NB4 (cell line): ENCODE data around the gene COBL.

ENCODE experiments used
- DNase-seq: peaks from one replicate; pipeline ENCODE4 v3.0.0; 2010; ENCODE audit warnings: low read depth
- H3K4me3 ChIP-seq: one replicate; pipeline ENCODE4 v1.5.1; 2011; ENCODE audit warnings: mild to moderate bottlenecking, low read depth, low read length, moderate library complexity
- MYC ChIP-seq: IDR thresholded peaks from 2 replicates; pipeline ENCODE4 v1.6.1; 2011; ENCODE audit warnings: low read depth, low read length
- POLR2A ChIP-seq: IDR thresholded peaks from 2 replicates; pipeline ENCODE4 v1.6.1; 2011; ENCODE audit warnings: mild to moderate bottlenecking; ENCODE audit not compliant: insufficient read length; ENCODE audit errors: extremely low read depth
- TF ChIP-seq, protein P1 (sequence below): IDR thresholded peaks from 2 replicates; pipeline ENCODE4 v1.6.1; 2011; ENCODE audit warnings: low read depth, low read length
- TF ChIP-seq, protein P2 (sequence below): IDR thresholded peaks from one replicate; pipeline ENCODE4 v1.5.1; 2012; ENCODE audit warnings: low read depth, low read length

COBL gene

DNA sequence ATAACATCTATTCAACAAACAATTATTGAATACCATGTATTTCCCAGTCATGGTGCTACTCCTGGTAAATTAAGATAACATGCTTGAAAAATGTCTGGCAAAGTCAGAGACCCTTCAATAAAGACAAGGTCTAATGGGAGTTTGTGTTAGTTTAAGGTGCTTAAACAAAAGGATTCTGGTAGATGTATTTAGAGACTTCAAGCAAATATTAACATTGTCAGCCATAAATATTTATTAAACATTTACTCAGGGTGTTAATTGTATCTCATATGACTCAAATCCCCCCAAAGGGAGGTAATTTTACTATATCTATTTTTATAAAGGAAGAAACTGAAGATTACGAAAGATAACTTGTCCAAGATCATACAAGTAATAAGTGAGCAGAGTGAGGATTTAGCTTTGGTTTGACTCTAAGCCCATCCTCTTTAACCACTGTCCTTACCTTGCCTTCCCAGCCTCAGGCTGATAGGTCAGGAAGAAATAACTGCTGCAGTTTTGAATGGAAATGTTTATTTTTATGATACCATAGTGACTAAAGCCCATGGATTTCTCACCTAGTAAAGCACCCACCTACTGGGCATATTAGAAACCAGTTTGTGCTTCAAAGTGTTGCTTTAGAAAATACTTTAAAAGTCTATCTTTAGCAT is 215.4 kb downstream of the COBL start:
- TF ChIP-seq, protein P1, sequence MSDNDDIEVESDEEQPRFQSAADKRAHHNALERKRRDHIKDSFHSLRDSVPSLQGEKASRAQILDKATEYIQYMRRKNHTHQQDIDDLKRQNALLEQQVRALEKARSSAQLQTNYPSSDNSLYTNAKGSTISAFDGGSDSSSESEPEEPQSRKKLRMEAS = no peak
- TF ChIP-seq, protein P2, sequence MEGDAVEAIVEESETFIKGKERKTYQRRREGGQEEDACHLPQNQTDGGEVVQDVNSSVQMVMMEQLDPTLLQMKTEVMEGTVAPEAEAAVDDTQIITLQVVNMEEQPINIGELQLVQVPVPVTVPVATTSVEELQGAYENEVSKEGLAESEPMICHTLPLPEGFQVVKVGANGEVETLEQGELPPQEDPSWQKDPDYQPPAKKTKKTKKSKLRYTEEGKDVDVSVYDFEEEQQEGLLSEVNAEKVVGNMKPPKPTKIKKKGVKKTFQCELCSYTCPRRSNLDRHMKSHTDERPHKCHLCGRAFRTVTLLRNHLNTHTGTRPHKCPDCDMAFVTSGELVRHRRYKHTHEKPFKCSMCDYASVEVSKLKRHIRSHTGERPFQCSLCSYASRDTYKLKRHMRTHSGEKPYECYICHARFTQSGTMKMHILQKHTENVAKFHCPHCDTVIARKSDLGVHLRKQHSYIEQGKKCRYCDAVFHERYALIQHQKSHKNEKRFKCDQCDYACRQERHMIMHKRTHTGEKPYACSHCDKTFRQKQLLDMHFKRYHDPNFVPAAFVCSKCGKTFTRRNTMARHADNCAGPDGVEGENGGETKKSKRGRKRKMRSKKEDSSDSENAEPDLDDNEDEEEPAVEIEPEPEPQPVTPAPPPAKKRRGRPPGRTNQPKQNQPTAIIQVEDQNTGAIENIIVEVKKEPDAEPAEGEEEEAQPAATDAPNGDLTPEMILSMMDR = no peak
- TF ChIP-seq POLR2A = no peak
- no peak for TF ChIP-seq MYC
- H3K4me3 ChIP-seq = no peak overlapping the region
- no peak for DNase-seq

DNA sequence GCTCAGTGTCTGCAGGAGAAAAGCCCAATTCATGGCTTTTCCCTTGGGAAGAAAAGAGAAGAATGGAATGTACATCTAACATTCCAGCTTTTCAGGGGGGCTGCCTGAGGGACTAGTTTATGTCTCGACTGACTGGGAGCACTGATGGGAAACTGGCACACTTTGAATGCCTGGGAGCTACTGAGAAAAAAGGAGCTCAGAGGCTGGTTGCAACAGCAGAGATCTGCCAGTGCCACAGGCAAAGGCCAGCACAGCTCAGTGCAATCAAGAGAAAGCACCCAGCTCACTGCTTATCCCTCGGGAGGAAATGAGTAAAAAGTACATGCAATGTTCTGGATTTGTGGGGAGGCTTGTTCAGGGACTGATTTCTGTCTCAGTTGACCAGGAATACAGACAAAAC is 226.2 kb downstream of the COBL start:
- H3K4me3 ChIP-seq = no peak overlapping the region
- DNase-seq = no peak
- TF ChIP-seq POLR2A (no peak), MYC (no peak)
- TF ChIP-seq, protein P1 = no peak
- TF ChIP-seq, protein P2 = no peak

DNA sequence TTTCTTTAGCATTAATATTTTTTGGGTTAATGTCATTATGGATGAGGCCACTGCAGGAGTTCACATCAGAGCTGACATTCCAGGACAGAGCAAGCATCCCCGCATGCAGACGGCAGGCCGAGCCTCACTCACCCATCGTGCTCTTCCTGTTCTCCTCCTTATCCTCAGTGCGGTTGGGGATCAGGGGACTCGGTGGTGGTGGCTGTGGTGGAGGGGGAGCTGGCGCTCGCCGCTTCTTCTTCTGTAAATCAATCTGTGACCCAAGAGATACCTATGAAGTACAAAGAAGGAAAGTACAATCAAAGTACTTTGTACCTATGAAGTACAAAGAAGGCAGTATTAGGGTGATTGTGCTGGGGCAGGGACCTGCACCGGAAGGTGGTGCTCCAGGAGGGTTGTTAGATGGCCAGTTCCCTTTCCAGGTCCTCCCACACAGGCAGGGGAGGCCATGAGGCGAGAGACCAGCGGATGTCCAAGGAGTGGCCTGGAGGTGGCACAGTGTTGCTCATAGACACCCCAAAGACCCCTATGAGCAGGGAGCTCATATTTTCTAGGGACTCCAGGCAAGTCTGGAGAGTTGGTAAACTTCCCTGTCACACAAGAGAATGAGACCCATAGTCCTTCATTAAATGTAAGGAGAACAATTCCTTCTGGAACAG is 231.4 kb downstream of the COBL start:
- DNase-seq = no peak
- H3K4me3 ChIP-seq = no peak overlapping the region
- no peak for TF ChIP-seq POLR2A
- TF ChIP-seq, protein P2 = no peak
- TF ChIP-seq MYC = no peak
- TF ChIP-seq, protein P1 = no peak

DNA sequence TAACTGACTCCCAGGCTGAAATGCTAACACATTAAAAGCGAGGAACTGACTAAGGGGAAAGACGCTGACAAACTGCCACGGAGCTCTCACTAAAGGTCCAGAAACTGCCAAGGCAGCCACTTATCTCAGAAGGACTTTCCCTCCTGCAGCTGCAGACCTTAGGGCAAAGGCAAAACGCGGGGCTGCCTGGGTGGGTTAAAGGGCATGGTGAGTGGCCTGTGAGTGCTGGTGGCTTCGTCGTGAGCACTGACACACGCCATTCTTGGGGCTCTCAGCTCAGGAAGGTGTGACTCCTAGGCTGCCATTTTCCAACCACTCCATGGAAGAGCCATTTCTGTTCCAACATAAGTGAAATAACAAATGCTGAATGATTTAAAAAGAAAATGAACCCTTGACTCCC is 232.5 kb downstream of the COBL start:
- no peak overlapping the region for H3K4me3 ChIP-seq
- DNase-seq = no peak
- TF ChIP-seq POLR2A (no peak), MYC (no peak)
- TF ChIP-seq, protein P1 = no peak
- TF ChIP-seq, protein P2 = no peak

DNA sequence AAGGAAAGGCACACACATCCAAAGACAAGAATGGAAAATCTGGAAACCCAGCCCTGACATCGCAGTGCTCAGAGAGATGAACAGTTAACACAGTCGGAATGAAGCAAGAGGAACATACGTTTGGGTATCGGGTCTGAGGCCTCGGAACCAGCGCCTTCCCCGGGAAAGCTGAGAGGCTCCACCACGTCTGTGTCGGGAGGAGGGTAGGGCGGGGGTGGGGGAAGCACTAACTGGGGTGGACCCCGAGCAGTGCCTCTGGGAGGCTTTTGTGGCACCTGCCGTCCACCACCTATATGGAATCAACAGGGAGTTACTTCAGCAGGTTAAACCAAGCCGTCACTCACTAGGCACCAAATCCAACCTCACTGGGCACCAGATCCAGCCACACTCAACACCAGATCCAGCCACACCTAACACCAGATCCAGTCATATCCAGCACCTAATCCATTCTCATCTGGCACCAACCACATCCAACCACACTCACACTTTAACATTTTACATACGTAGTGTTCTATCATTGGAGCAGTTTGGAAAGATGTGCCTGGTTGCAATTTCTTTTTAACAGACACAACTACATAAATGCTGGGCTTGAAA is 233.6 kb downstream of the COBL start:
- H3K4me3 ChIP-seq = no peak overlapping the region
- TF ChIP-seq MYC (no peak), POLR2A (no peak)
- TF ChIP-seq, protein P2 = no peak
- TF ChIP-seq, protein P1 = no peak

More for the DNA sequence above, 233.6 kb downstream of the COBL start:
- DNase-seq = no peak
